Stimulated activated CD8-positive, alpha-beta memory T cell treated with anti-CD3 and anti-CD28 coated beads, Interleukin-15, amount 100 ng/mL, for 24 hours (primary cell): ENCODE measurements around the gene SLC27A5.
"Not testable (repeated sequence)": the region's sequence is repeated elsewhere in the genome, so short reads cannot be mapped to it uniquely, and the experiment has no call there.

Experiments used
- DNase-seq: peaks from one replicate; pipeline ENCODE4 v3.0.0-alpha.2; 2020; ENCODE audit warnings: low read depth

SLC27A5 gene

GRCh38 chr19:58468216-58468839, 43.5 kb downstream of the SLC27A5 start:
- no peak for DNase-seq

DNA sequence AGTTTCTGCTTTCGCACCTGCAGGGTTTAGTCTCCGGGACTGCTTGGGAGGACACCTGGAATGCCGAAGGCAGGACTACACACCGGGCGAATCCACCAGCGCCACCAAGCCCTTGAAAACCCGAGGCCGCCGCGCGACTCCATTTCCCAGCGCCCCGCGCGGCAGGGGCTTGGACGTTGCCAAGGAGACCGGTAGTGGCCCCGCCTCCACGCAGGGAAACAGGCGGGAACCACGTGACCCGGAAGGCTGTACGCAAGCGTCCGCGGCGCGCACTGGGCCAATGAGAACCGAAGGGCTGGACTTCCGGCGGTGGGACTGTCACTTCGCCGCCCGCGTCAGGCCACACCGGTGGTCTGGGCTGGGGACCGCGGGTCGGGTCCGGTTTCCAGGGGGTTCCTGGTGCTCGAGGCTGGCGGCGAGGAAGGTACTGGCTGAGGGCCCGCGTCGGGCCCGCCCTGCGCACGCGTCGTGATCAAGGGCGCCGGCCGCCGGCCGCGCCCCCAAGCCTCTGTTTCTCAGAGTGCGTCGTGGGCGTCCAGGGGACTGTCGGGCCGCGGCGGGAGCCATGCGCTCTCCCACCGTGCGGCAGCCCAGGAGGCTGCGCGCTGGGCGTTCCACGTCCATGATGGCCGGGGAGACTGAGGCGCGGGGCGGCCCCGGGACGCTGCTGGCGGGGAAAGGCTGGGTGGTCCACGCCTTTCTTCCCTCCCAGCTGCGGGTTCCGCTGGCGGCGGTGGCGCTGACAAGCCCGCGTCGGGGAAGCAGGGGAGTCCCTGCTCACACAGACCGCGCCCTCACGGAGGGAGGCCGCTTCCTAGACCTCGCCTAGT, 44.8 kb downstream of the SLC27A5 start, which contains the start of gene ZNF324:
Gene ZNF324 (plus strand): TSS at position 321 of the 830 bp plus-strand sequence. CDS start 2,106 bp downstream, outside the sequence.
- DNase-seq = peak; percentile 95

DNA sequence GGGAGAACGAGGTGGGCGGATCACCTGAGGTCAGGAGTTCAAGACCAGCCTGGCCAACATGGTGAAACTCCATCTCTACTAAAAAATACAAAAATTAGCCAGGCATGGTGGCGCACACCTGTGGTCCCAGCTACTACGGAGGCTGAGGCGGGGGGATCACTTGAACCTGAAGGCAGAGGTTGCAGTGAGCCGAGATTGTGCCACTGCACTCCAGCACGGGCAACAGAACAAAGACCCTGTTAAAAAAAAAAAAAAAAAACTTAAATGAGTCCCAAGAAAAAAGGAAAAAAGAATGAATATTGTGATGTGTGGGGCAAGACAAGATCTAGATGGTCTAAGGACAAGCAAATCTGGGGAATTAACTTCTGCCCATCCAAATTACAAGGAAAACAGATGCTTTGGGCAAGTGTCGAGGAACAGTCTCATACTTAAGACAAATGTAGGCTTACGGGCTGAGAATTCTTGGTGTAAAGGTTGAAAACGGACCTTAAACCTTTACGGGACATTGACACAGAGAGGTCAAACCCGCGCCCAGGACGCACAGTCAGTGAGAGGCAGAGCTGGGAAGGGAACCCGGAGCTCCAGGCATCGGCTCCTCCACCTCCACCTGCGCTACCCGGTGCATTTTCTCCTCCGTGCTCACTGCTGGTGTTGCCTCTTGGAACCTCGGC, 45.6 kb downstream of the SLC27A5 start:
- no peak for DNase-seq

GRCh38 chr19:58460039-58460438, 51.8 kb downstream of the SLC27A5 start:
- no peak for DNase-seq

DNA sequence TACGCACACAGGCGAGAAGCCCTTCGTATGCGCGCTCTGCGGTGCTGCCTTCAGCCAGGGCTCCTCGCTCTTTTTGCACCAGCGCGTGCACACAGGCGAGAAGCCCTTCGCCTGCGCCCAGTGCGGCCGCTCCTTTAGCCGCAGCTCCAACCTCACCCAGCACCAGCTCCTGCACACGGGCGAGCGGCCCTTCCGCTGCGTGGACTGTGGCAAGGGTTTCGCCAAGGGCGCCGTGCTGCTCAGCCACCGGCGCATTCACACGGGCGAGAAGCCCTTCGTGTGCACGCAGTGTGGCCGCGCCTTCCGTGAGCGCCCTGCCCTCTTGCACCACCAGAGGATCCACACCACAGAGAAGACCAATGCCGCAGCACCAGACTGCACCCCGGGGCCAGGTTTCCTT, 55.7 kb downstream of the SLC27A5 start:
- no peak for DNase-seq

DNA sequence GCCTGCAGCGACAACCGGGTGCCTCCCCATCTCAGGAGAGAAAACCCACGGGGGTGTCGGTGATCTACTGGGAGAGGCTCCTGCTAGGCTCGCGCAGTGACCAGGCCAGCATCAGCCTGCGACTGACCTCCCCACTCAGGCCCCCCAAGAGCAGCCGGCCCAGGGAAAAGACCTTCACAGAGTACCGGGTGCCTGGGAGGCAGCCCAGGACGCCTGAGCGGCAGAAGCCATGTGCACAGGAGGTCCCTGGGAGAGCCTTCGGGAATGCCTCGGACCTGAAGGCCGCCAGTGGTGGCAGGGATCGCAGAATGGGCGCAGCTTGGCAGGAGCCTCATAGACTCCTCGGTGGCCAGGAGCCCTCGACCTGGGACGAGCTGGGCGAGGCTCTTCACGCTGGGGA, 56.5 kb downstream of the SLC27A5 start:
- no peak for DNase-seq

DNA sequence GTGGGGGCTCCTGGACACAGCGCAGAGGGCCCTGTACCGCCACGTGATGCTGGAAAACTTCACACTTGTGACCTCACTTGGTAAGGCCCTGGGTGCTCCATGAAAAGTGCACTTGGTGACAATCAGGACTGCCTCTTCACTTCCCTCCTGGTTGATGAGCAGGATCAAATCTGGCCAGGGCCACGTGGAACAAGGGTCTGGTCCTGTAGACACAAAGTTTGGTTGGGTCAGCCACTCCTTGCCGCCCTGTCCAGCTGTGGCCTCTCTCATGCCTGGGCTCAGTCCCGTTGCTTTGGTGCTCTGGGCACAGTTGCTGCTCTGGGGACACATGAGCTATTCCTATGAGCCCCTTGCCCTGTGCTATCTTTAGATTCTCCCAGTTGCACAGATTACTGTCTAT, 58.0 kb downstream of the SLC27A5 start:
- no peak for DNase-seq

DNA sequence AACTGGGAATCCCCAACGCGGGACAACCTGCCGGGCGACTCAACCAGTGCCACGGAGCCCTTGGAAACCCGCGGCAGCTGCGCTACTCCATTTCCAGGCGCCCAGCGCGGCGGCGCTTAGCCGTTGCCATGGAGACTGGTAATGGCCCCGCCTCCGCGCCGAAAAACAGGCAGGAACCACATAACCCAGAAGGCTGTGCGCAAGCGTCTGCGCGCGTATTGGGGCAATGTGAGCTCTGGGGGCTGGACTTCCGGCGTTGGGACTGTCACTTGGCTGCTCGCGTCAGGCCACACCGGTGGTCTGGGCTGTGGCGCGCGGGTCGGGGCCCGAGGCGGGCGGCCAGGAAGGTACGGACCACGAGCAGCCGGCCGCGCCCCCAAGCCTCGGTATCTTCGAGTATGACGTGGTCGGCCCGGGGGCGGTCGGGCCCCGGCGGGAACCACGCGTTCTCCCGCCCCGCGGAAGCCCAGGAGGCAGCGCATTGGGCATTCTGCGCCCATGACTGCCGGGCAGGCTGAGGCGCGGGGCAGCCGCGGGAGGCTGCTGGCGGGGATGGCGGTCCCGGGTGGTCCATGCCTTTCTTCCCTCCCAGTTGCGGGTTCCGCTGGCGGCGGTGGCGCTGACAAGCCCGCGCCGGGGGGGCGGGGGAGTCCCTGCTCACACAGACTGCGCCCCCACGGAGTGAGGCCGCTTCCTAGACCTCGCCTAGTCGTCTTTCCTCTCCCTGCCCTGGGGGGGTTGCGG, 60.3 kb downstream of the SLC27A5 start, which contains the start of gene ZNF324B:
Gene ZNF324B (plus strand): TSS at position 265 of the 744 bp plus-strand sequence. CDS start 2,080 bp downstream, outside the sequence.
- DNase-seq = peak; percentile 87

- no peak for DNase-seq
These were observed 60.9 kb downstream of the SLC27A5 start for GRCh38 chr19:58450856-58451357.

- not testable (repeated sequence) for DNase-seq
These were observed 61.8 kb downstream of the SLC27A5 start for GRCh38 chr19:58449980-58450379.

DNA sequence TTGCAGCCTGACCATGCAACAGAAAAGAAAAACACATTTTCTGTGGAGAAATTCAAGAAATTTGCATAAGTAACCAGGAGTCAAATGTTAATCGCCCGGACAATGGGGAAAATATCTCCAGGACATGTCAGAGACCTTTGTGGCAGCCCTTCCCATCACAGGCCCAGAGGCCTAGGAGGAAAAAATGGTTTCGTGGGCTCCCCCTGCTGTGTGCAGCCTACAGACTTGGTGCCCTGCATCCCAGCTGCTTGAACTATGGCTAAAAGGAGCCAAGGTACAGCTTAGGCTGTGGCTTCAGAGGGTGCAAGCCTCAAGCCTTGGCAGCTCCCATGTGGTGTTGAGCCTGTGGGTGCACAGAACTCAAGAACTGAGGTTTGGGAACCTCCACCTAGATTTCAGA, 62.9 kb downstream of the SLC27A5 start:
- not testable (repeated sequence) for DNase-seq
